DMS114 treated with DMSO at 0.1 percent for 48 hours (cell line): ENCODE data around the gene STRA8.

ENCODE experiments used
- DNase-seq: peaks from one replicate; lab custom pipeline; 2025; ENCODE audit not compliant: unreplicated experiment; lab: John Stamatoyannopoulos, UW

STRA8 gene

GRCh38 chr7:135236727-135237126, 3.1 kb downstream of the STRA8 start:
- DNase-seq = no peak

GRCh38 chr7:135238112-135238744, 4.6 kb downstream of the STRA8 start:
- no peak for DNase-seq

GRCh38 chr7:135239263-135239662, 5.6 kb downstream of the STRA8 start:
- no peak for DNase-seq

GRCh38 chr7:135240441-135240840, 6.8 kb downstream of the STRA8 start:
- DNase-seq = no peak

- DNase-seq = no peak
These were observed 8.6 kb downstream of the STRA8 start for GRCh38 chr7:135242096-135242684.

GRCh38 chr7:135245226-135246190, 11.9 kb downstream of the STRA8 start:
- no peak for DNase-seq

GRCh38 chr7:135246191-135246825, 12.7 kb downstream of the STRA8 start:
- no peak for DNase-seq

GRCh38 chr7:135247746-135248471, 14.3 kb downstream of the STRA8 start:
- DNase-seq = no peak

- no peak for DNase-seq
These were observed 14.9 kb downstream of the STRA8 start for GRCh38 chr7:135248546-135248945.

- DNase-seq = no peak
These were observed 18.1 kb downstream of the STRA8 start for GRCh38 chr7:135251496-135252391.

GRCh38 chr7:135253851-135254771, 20.5 kb downstream of the STRA8 start:
- no peak for DNase-seq

- DNase-seq = no peak
These were observed 24.2 kb downstream of the STRA8 start for GRCh38 chr7:135257790-135258189.

- no peak for DNase-seq
These were observed 24.9 kb downstream of the STRA8 start for GRCh38 chr7:135258585-135258984.

GRCh38 chr7:135259702-135260101, 26.1 kb downstream of the STRA8 start:
- no peak for DNase-seq

- no peak for DNase-seq
These were observed 26.8 kb downstream of the STRA8 start for GRCh38 chr7:135260470-135260869.

- no peak for DNase-seq
These were observed 27.5 kb downstream of the STRA8 start for GRCh38 chr7:135260930-135261721.

- DNase-seq = no peak
These were observed 29.1 kb downstream of the STRA8 start for GRCh38 chr7:135262623-135263320.
